ENCODE measurements around the gene SRGAP1.

Gene SRGAP1

DNA sequence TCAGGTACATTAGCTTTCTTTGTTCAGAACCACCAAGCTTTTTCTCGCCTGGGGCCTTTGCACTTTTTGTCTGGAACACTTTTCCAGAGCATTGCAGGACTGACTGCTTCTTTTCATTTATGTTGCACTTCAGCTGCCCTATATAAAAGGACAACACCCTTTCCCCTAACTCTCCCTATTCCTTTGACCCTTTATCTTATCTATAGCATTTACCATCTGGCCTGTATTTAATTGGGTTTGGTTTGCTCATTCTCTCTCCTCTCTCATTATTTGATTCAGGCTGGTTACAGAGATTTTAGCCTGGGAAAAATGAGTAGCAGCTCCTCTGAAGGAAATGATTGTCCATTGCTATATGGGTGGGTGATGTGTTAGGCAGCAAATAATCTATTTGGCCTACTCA lies 212.2 kb downstream of the SRGAP1 start:
- TF ChIP-seq, protein P1, sequence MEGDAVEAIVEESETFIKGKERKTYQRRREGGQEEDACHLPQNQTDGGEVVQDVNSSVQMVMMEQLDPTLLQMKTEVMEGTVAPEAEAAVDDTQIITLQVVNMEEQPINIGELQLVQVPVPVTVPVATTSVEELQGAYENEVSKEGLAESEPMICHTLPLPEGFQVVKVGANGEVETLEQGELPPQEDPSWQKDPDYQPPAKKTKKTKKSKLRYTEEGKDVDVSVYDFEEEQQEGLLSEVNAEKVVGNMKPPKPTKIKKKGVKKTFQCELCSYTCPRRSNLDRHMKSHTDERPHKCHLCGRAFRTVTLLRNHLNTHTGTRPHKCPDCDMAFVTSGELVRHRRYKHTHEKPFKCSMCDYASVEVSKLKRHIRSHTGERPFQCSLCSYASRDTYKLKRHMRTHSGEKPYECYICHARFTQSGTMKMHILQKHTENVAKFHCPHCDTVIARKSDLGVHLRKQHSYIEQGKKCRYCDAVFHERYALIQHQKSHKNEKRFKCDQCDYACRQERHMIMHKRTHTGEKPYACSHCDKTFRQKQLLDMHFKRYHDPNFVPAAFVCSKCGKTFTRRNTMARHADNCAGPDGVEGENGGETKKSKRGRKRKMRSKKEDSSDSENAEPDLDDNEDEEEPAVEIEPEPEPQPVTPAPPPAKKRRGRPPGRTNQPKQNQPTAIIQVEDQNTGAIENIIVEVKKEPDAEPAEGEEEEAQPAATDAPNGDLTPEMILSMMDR (IDR thresholded peaks at IDR 0.05) = no peak
- no peak overlapping the region for H3K4me3 ChIP-seq
- no peak overlapping the region for H3K27ac ChIP-seq
- DNase-seq (ENCODE audit: low spot score) = no peak

DNA sequence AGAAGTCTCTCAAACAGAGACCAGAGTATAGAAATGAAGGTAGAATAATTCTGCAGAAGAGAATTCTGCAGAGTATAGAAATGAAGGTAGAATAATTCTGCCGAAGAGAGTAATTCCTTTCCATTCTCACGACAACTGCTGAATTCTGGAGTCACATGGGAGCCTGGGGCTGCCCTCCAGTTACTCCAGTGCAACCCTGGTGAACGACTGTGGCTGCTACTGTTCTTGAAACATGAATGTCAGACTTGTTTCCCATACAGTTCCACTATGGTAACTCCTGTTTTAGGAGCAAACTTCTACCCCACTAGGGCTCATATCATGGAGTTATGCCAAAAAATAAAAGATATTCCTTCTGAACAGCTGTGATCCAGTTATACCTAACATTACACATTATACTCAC lies 213.2 kb downstream of the SRGAP1 start:
- Histone ChIP-seq H3K4me3 (no peak overlapping the region), H3K27ac (no peak overlapping the region)
- TF ChIP-seq, protein P1 (IDR thresholded peaks at IDR 0.05) = no peak
- no peak for DNase-seq (ENCODE audit: low spot score)

DNA sequence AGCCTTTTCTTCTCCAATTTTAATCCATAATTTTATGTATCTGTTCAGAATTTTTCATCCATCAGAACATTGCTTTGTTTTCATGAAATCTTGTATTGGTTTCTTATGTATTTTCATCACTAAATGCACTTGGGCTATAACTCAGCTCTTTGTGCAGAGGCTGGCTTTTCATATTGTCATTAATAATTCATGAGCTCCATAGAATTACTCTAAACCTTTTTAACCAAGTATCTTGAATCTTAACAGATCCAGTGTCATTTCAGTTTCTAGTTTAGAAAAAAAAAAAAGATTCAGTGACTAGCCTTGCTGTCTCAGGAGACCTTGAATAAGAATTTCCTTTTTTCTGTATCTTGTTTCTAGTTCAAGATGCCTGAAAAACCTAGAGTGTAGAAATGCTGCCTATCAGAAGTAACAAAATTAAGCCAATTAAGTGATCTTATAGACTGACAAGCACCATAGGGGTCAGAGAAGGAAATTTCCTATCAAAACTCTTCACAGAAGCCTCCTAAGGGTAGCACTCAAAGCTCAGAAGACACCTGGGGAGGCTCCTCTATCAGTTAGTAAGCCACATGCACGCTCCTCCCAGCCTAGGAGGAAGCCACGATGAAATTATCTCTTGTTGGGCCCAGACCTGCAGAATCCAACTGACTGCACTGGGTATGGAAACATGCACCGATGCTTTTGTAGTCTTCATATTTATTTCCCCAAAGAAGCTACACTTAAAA lies 214.2 kb downstream of the SRGAP1 start:
- DNase-seq (ENCODE audit: low spot score) = no peak
- H3K27ac ChIP-seq = no peak overlapping the region
- no peak overlapping the region for H3K4me3 ChIP-seq
- TF ChIP-seq, protein P1 (IDR thresholded peaks at IDR 0.05) = no peak

DNA sequence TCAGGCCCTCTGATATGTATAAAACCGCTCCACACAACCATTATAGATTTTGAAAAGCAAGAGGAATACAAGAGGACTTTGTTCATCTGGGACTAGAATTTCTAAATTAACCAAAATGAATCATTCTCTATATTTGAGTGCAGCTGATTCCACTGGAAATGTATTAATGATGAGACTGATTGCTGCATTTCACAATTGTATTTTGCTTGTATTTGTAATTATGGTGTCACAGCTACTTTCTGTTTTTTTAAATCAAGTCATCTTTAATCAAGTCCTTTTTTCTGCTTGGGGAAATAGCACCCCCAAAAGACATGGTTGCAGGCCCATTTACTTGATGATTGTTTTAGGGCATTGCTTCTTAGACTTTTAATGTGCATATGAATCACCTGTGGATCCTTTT lies 215.2 kb downstream of the SRGAP1 start:
- Histone ChIP-seq H3K4me3 (no peak overlapping the region), H3K27ac (no peak overlapping the region)
- TF ChIP-seq, protein P1 (IDR thresholded peaks at IDR 0.05) = no peak
- no peak for DNase-seq (ENCODE audit: low spot score)

DNA sequence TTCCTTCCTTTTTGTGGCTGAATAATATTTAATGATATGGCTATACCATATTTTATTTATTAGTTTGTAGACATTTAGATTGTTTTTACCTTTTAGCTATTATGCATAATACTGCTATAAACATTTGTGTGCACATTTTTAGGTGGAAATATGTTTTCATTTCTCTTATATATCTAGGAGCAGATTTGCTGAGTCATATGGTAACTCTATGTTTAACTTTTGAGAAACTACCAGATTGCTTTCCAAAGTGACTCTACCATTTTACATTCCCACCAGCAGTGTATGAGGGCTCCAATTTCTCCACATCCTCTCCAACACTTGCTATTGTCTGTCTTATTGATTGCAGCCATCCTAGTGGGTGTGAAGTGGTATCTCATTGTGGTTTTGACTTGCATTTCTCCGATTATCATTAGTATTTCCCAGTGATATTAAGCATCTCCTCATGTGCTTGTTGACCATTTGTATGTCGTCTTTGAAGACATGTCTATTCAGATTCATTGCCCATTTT lies 217.4 kb downstream of the SRGAP1 start:
- DNase-seq (ENCODE audit: low spot score) = no peak
- Histone ChIP-seq H3K27ac (no peak overlapping the region), H3K4me3 (no peak overlapping the region)
- TF ChIP-seq, protein P1 (IDR thresholded peaks at IDR 0.05) = no peak

DNA sequence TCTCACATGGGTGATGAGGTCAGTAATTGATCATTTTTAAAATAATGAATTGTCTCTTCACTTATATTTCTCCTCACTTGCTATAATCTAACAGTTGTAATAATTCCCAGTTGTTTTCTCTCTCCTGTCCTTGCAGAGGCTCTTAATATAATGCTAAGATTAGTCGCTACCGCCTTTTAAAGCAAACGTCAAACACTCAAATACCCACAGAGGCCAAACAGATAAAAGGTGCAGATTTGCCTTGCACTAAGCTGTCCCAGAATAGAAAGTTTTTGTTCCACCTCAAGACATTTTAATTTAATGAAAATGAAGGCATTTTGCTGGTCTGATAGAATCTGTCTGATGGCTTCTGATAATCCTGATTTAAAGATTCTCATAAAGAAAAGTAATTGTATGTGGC lies 218.6 kb downstream of the SRGAP1 start:
- DNase-seq (ENCODE audit: low spot score) = no peak
- Histone ChIP-seq H3K4me3 (no peak overlapping the region), H3K27ac (no peak overlapping the region)
- TF ChIP-seq, protein P1 (IDR thresholded peaks at IDR 0.05) = no peak

DNA sequence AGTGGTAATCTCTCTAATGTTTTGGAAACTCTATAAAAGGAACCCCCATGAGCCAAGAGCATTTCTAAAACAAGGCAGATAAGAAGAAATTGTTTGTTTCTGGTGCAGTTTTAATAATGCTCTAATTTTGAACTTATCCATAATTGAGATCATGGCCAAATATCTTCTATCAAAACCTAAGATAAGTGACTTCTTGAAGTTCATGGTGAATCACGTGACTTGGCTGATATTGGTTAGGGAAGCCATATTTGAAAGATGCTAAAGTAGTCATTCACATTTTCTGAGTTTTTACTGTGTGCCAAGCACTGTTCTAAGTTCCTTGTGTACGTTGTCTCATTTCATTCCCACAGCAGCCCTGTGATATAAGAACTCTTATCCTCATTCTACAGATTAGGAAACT lies 219.7 kb downstream of the SRGAP1 start:
- TF ChIP-seq, protein P1 (IDR thresholded peaks at IDR 0.05) = no peak
- Histone ChIP-seq H3K27ac (no peak overlapping the region), H3K4me3 (no peak overlapping the region)
- no peak for DNase-seq (ENCODE audit: low spot score)
